ENCODE results near the gene C2CD3. TPM values are rescaled to one million over a fixed set of nuclear protein-coding genes. Genes with fewer than 3 reads are reported as not detected.
A peak's percentile ranks its signal among the peaks of the same experiment; 100 is the strongest.

C2CD3 gene
- total RNA-seq, 1 donor from 2014 or later: 40.9 TPM

- Mint-ChIP-seq H3K9me3 (ENCODE audit: low read depth) (no peaks in the 10 kb centered on the region), H3K27me3 (no peaks in the 10 kb centered on the region), H3K36me3 (ENCODE audit: insufficient read depth) (peaks cover 8% of the 10 kb centered on the region), H3K27ac (no peak overlapping the region), H3K4me3 (ENCODE audit: low read depth) (no peak overlapping the region), H3K4me1 (ENCODE audit: low read depth) (peaks cover 17% of the 10 kb centered on the region)
- no peak for TF ChIP-seq CTCF (IDR thresholded peaks at IDR 0.05; ENCODE audit: unreplicated experiment)
- no peak for DNase-seq (ENCODE audit: low spot score, unreplicated experiment)
Measured at GRCh38 chr11:74005721-74006517, 164.9 kb downstream of the C2CD3 start.

- Mint-ChIP-seq H3K36me3 (ENCODE audit: insufficient read depth) (peaks cover 6% of the 10 kb centered on the region), H3K27me3 (no peaks in the 10 kb centered on the region), H3K27ac (peak overlapping the region; percentile 29), H3K4me3 (ENCODE audit: low read depth) (no peak overlapping the region), H3K4me1 (ENCODE audit: low read depth) (peaks cover 10% of the 10 kb centered on the region), H3K9me3 (ENCODE audit: low read depth) (no peaks in the 10 kb centered on the region)
- no peak for TF ChIP-seq CTCF (IDR thresholded peaks at IDR 0.05; ENCODE audit: unreplicated experiment)
- DNase-seq (ENCODE audit: low spot score, unreplicated experiment): no peak
Measured at GRCh38 chr11:74004759-74005615, 165.8 kb downstream of the C2CD3 start.

- Mint-ChIP-seq H3K36me3 (ENCODE audit: insufficient read depth) (peaks cover 7% of the 10 kb centered on the region), H3K9me3 (ENCODE audit: low read depth) (no peaks in the 10 kb centered on the region), H3K4me1 (ENCODE audit: low read depth) (peaks cover 6% of the 10 kb centered on the region), H3K27ac (no peak overlapping the region), H3K4me3 (ENCODE audit: low read depth) (no peak overlapping the region), H3K27me3 (no peaks in the 10 kb centered on the region)
- no peak for TF ChIP-seq CTCF (IDR thresholded peaks at IDR 0.05; ENCODE audit: unreplicated experiment)
- DNase-seq (ENCODE audit: low spot score, unreplicated experiment): no peak
Measured at GRCh38 chr11:74004046-74004695, 166.6 kb downstream of the C2CD3 start.

GRCh38 chr11:74002832-74003231 is 168.0 kb downstream of the C2CD3 start:
- Mint-ChIP-seq H3K27me3 (no peaks in the 10 kb centered on the region), H3K4me1 (ENCODE audit: low read depth) (peaks cover 4% of the 10 kb centered on the region), H3K36me3 (ENCODE audit: insufficient read depth) (peaks cover 4% of the 10 kb centered on the region), H3K4me3 (ENCODE audit: low read depth) (no peak overlapping the region), H3K27ac (no peak overlapping the region), H3K9me3 (ENCODE audit: low read depth) (no peaks in the 10 kb centered on the region)
- no peak for TF ChIP-seq CTCF (IDR thresholded peaks at IDR 0.05; ENCODE audit: unreplicated experiment)
- no peak for DNase-seq (ENCODE audit: low spot score, unreplicated experiment)

GRCh38 chr11:74001822-74002286 is 168.9 kb downstream of the C2CD3 start:
- Mint-ChIP-seq H3K27me3 (no peaks in the 10 kb centered on the region), H3K9me3 (ENCODE audit: low read depth) (no peaks in the 10 kb centered on the region), H3K36me3 (ENCODE audit: insufficient read depth) (peaks cover 4% of the 10 kb centered on the region), H3K4me3 (ENCODE audit: low read depth) (no peak overlapping the region), H3K4me1 (ENCODE audit: low read depth) (peaks cover 4% of the 10 kb centered on the region), H3K27ac (no peak overlapping the region)
- no peak for TF ChIP-seq CTCF (IDR thresholded peaks at IDR 0.05; ENCODE audit: unreplicated experiment)
- DNase-seq (ENCODE audit: low spot score, unreplicated experiment): no peak
